Loucy (cell line): ENCODE measurements around the gene SIGLEC14.

Experiments
- H2AFZ ChIP-seq: fragments of 200-600 bp; sonication (generic); 2 replicates; pipeline ENCODE4 v1.6.0; 2016; ENCODE audit warnings: antibody characterized with exemption, mild to moderate bottlenecking, low read length, moderate library complexity
- H3F3A ChIP-seq: fragments of 200-600 bp; 2 replicates; pipeline ENCODE4 v1.6.0; 2016; ENCODE audit warnings: antibody characterized with exemption, low read depth, mild to moderate bottlenecking
- H3K27me3 ChIP-seq: fragments of 200-600 bp; sonication (generic); 2 replicates; pipeline ENCODE4 v1.6.1; 2014; ENCODE audit warnings: low read length, mild to moderate bottlenecking; ENCODE audit not compliant: insufficient read depth, poor library complexity, severe bottlenecking
- H3K36me3 ChIP-seq: fragments of 200-600 bp; sonication (generic); 2 replicates; pipeline ENCODE4 v1.6.1; 2016; ENCODE audit warnings: low read length; ENCODE audit not compliant: insufficient read depth
- H3K4me1 ChIP-seq: fragments of 200-600 bp; sonication (generic); 2 replicates; pipeline ENCODE4 v1.5.1; 2014; ENCODE audit warnings: low read length, mild to moderate bottlenecking; ENCODE audit not compliant: insufficient read depth, poor library complexity, severe bottlenecking
- H3K4me2 ChIP-seq: fragments of 200-600 bp; sonication (generic); 2 replicates; pipeline ENCODE4 v1.6.0; 2014; ENCODE audit warnings: antibody characterized with exemption, low read length, low read depth, mild to moderate bottlenecking; ENCODE audit not compliant: poor library complexity, severe bottlenecking
- H3K4me3 ChIP-seq: fragments of 200-600 bp; sonication (generic); 2 replicates; pipeline ENCODE4 v1.5.1; 2014; ENCODE audit warnings: low read length, mild to moderate bottlenecking, mixed read lengths; ENCODE audit not compliant: poor library complexity, severe bottlenecking
- H3K79me2 ChIP-seq: fragments of 200-600 bp; sonication (generic); 2 replicates; pipeline ENCODE4 v1.6.1; 2014; ENCODE audit warnings: low read length; ENCODE audit not compliant: insufficient read depth
- H3K9ac ChIP-seq: fragments of 200-600 bp; sonication (generic); 2 replicates; pipeline ENCODE4 v1.6.0; 2014; ENCODE audit warnings: mild to moderate bottlenecking, low read depth, low read length, moderate library complexity; ENCODE audit not compliant: poor library complexity, severe bottlenecking
- H3K9me2 ChIP-seq: fragments of 200-600 bp; sonication (generic); replicated peaks from 2 replicates; pipeline ENCODE4 v1.6.1; 2016; ENCODE audit warnings: low read depth, low read length, mixed read lengths
- H3K9me3 ChIP-seq: fragments of 200-600 bp; sonication (generic); 2 replicates; pipeline ENCODE4 v1.6.1; 2014; ENCODE audit warnings: mild to moderate bottlenecking, antibody characterized with exemption, low read length, low read depth; ENCODE audit not compliant: insufficient read depth
- H4K20me1 ChIP-seq: fragments of 200-600 bp; sonication (generic); 2 replicates; pipeline ENCODE4 v1.6.0; 2014; ENCODE audit warnings: antibody characterized with exemption, low read length, mild to moderate bottlenecking; ENCODE audit not compliant: insufficient read depth, poor library complexity, severe bottlenecking
- EZH2phosphoT487 ChIP-seq: fragments of 200-600 bp; IDR thresholded peaks from 2 replicates; pipeline ENCODE4 v1.6.1; 2018; ENCODE audit warnings: antibody characterized with exemption, mild to moderate bottlenecking, moderate library complexity, borderline replicate concordance
- TF ChIP-seq, protein P1 (sequence below): fragments of 200-600 bp; sonication (generic); conservative IDR thresholded peaks from 2 replicates; pipeline ENCODE4 v1.5.1; 2014; ENCODE audit warnings: mild to moderate bottlenecking, antibody characterized with exemption, low read length

The SIGLEC14 gene

DNA sequence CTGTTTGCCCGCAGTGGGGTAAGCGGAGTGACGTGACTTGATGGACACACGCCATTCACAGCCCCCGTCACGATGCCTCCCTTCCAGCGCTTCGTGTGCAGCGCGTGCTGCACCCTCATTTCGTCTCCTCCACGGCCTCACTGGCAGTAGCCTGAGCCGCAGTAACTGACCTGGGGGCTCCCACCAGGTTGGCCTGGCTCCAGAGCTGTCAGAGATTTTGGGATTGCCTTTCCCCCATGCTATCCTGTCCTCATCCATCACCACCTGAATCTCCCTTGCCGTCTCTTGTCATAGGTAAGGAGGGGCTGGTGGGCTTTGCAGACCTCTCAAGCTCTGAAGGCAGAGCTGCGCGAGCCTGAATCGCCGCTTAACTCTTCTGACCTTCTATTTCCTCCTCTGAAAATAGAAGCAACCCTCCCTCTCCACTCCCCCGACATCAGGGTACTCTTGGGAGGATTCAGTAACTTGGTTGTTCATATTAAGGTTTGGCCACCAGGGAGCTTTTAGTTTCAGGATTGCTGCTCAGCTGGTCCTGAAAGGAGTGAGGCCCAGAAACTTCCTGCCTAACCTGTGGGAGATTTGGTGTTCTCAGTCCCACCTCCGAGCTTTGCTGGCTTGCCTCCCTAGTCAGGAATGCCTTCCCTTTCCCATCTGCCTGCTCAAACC is 44.3 kb downstream of the SIGLEC14 start:
- Histone ChIP-seq H3K36me3 (no peaks in the 10 kb centered on the region), H3K27me3 (no peaks in the 10 kb centered on the region), H3K79me2 (no peaks in the 10 kb centered on the region), H3K4me2 (no peak overlapping the region), H2AFZ (no peak overlapping the region), H3K9ac (no peak overlapping the region), H3K4me1 (no peaks in the 10 kb centered on the region), H3K9me2 (no peaks in the 10 kb centered on the region), H3K9me3 (no peaks in the 10 kb centered on the region), H3F3A (no peaks in the 10 kb centered on the region), H4K20me1 (no peaks in the 10 kb centered on the region), H3K4me3 (no peak overlapping the region)
- TF ChIP-seq, protein P1, sequence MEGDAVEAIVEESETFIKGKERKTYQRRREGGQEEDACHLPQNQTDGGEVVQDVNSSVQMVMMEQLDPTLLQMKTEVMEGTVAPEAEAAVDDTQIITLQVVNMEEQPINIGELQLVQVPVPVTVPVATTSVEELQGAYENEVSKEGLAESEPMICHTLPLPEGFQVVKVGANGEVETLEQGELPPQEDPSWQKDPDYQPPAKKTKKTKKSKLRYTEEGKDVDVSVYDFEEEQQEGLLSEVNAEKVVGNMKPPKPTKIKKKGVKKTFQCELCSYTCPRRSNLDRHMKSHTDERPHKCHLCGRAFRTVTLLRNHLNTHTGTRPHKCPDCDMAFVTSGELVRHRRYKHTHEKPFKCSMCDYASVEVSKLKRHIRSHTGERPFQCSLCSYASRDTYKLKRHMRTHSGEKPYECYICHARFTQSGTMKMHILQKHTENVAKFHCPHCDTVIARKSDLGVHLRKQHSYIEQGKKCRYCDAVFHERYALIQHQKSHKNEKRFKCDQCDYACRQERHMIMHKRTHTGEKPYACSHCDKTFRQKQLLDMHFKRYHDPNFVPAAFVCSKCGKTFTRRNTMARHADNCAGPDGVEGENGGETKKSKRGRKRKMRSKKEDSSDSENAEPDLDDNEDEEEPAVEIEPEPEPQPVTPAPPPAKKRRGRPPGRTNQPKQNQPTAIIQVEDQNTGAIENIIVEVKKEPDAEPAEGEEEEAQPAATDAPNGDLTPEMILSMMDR: no peak
- TF ChIP-seq EZH2phosphoT487: no peak

DNA sequence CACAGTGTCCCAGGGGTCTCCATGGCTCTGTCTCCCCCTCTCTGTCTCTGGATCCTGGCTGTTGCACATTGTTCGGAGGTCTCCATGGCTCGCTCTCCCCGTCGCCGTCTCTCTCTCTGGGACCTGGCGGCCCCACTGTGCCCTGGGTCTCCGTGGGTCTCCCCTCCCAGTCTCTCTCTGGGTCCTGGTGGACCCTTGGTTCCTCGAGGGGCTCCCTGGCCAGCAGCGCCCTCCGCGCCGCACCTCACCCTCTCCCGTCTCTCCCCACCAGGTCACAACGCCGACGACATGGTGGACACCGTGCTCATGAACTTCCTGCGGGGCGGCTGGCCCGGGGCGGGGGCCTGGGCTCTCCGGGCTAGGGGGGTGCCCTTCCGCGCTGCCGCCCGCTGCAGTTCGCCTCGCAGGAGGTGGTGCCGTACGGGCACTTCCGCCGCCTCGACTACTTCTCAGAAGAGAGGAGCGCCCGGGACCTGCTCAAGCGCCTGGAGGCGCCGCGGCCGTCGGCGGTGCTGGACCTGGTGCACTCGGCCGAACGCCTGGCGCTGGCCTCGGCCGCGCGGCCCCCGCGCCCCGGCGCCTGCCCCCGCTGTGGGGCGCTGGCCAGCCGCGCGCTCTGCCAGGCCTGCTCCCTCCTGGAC is 45.6 kb downstream of the SIGLEC14 start:
- Histone ChIP-seq H3K27me3 (no peaks in the 10 kb centered on the region), H3F3A (no peaks in the 10 kb centered on the region), H2AFZ (no peak overlapping the region), H3K4me1 (no peaks in the 10 kb centered on the region), H3K9me3 (no peaks in the 10 kb centered on the region), H3K9me2 (no peaks in the 10 kb centered on the region), H4K20me1 (no peaks in the 10 kb centered on the region), H3K36me3 (no peaks in the 10 kb centered on the region), H3K79me2 (no peaks in the 10 kb centered on the region), H3K9ac (no peak overlapping the region), H3K4me2 (no peak overlapping the region), H3K4me3 (no peak overlapping the region)
- TF ChIP-seq, protein P1: no peak
- TF ChIP-seq EZH2phosphoT487: no peak

DNA sequence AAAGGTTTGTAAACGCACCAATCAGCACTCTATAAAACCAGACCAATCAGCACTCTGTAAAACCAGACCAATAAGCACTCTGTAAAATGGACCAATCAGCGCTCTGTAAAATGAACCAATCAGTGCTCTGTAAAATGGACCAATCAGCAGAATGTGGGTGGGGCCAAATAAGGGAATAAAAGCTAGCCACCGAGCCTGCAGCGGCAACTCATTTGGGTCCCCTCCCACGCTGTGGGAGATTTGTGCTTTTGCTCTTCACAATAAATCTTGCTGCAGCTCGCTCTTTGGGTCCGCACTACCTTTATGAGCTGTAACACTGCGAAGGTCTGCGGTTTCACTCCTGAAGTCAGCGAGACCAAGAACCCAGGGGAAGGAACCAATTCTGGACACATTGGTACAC is 47.5 kb downstream of the SIGLEC14 start:
- Histone ChIP-seq H3K9ac (no peak overlapping the region), H3K9me3 (no peaks in the 10 kb centered on the region), H3K4me2 (no peak overlapping the region), H3K79me2 (no peaks in the 10 kb centered on the region), H3K4me1 (no peaks in the 10 kb centered on the region), H3F3A (no peaks in the 10 kb centered on the region), H4K20me1 (no peaks in the 10 kb centered on the region), H2AFZ (no peak overlapping the region), H3K9me2 (no peaks in the 10 kb centered on the region), H3K4me3 (no peak overlapping the region), H3K27me3 (no peaks in the 10 kb centered on the region), H3K36me3 (no peaks in the 10 kb centered on the region)
- TF ChIP-seq EZH2phosphoT487: no peak
- TF ChIP-seq, protein P1: no peak
